Measurements from ENCODE around the gene VPS18.

GRCh38 chr15:40902605-40903561, 8.6 kb downstream of the VPS18 start:
- no peak for TF ChIP-seq CTCF (IDR thresholded peaks at IDR 0.05)
- TF ChIP-seq EZH2phosphoT487 (IDR thresholded peaks at IDR 0.05) = no peak
- TF ChIP-seq EZH2 (IDR thresholded peaks at IDR 0.05) = no peak

All from neural progenitor cell (in vitro differentiated cells).